Fibroblast of lung (primary cell): ENCODE data around the gene KIF13A.

Experiments used
- EZH2 ChIP-seq: IDR thresholded peaks from 2 replicates; pipeline ENCODE4 v1.5.1; 2012; ENCODE audit warnings: low read length, control low read depth, mild to moderate bottlenecking; ENCODE audit errors: missing control alignments
- TF ChIP-seq, protein P1 (sequence below), 2 donors: IDR thresholded peaks in 1 of 2; conservative IDR thresholded peaks in 1 of 2; 1 replicate in 1 of 2; 2 replicates in 1 of 2; pipeline ENCODE4 v1.5.1; 2011 to 2012; ENCODE audit warnings: low read length in 2 of 2, control low read depth in 1 of 2, inconsistent platforms in 1 of 2, low read depth in 1 of 2, mild to moderate bottlenecking in 1 of 2

DNA sequence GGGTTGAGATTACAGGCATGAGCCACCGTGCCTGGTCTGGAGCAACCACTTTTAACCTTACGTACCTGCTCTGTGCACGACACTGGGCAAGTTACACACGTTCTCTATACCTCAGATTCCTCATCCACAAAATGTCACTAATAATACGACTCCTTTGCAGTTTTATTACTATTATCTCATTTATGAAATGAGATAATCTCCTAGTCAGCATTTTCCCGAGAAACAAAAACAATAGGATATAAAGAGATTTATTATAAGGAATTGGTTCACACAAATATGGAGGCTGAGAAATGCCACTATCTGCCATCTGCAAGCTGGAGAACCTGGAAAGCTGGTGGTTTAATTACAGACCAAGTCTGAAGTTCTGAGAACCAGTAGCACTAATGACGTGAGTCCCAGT lies 12.0 kb upstream of the KIF13A start:
- TF ChIP-seq, protein P1, sequence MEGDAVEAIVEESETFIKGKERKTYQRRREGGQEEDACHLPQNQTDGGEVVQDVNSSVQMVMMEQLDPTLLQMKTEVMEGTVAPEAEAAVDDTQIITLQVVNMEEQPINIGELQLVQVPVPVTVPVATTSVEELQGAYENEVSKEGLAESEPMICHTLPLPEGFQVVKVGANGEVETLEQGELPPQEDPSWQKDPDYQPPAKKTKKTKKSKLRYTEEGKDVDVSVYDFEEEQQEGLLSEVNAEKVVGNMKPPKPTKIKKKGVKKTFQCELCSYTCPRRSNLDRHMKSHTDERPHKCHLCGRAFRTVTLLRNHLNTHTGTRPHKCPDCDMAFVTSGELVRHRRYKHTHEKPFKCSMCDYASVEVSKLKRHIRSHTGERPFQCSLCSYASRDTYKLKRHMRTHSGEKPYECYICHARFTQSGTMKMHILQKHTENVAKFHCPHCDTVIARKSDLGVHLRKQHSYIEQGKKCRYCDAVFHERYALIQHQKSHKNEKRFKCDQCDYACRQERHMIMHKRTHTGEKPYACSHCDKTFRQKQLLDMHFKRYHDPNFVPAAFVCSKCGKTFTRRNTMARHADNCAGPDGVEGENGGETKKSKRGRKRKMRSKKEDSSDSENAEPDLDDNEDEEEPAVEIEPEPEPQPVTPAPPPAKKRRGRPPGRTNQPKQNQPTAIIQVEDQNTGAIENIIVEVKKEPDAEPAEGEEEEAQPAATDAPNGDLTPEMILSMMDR (conservative IDR thresholded peaks at IDR 0.05 in 1 of 2, IDR thresholded peaks at IDR 0.05 in 1 of 2; ENCODE audit: low read depth in 1 of 2, low read length in 2 of 2) = no peak
- no peak for TF ChIP-seq EZH2
